Heart left ventricle (tissue), 16 donors: ENCODE measurements around the gene SEC22A. TPM values are rescaled to one million over a fixed set of nuclear protein-coding genes. Genes with fewer than 3 reads are reported as not detected.

Experiments
- ATAC-seq, 4 donors: fragments of 200-7000 bp; cut with Tn5 transposase; one replicate each; pipeline ENCODE4 v1.9.1; 2020 to 2022; ENCODE audit warnings: moderate library complexity in 4 of 4, mild to moderate bottlenecking in 3 of 4, moderate number of reproducible peaks in 1 of 4
- DNase-seq, 5 donors: peaks; one replicate each; pipeline ENCODE4 v3.0.0-alpha.2; 2020
- H3K27ac ChIP-seq, 12 donors: fragments of 200-600 bp; sonication (generic) in 4 of 12; one replicate each; pipeline versions ENCODE4 v1.5.0 to v1.8.0; 2016 to 2022; ENCODE audit warnings: mild to moderate bottlenecking in 2 of 12
- H3K27me3 ChIP-seq, 9 donors: fragments of 200-600 bp; sonication (generic) in 2 of 9; one replicate each; pipeline versions ENCODE4 v1.5.1 to v1.8.0; 2016 to 2022; ENCODE audit warnings: mild to moderate bottlenecking in 3 of 9
- H3K36me3 ChIP-seq, 9 donors: fragments of 200-600 bp; sonication (generic) in 2 of 9; one replicate each; pipeline versions ENCODE4 v1.5.0 to v1.8.0; 2018 to 2022; ENCODE audit warnings: mild to moderate bottlenecking in 2 of 9
- H3K4me1 ChIP-seq, 12 donors: fragments of 200-600 bp; sonication (generic) in 4 of 12; one replicate each; pipeline versions ENCODE4 v1.5.0 to v1.8.0; 2016 to 2022; ENCODE audit warnings: mild to moderate bottlenecking in 3 of 12
- H3K4me3 ChIP-seq, 12 donors: fragments of 200-600 bp; sonication (generic) in 4 of 12; one replicate each; pipeline versions ENCODE4 v1.5.0 to v1.8.0; 2017 to 2022; ENCODE audit warnings: mild to moderate bottlenecking in 9 of 12, moderate library complexity in 4 of 12
- H3K9me3 ChIP-seq, 12 donors: fragments of 200-600 bp; sonication (generic) in 4 of 12; one replicate each; pipeline versions ENCODE4 v1.5.0 to v1.8.0; 2016 to 2022; ENCODE audit warnings: mild to moderate bottlenecking in 1 of 12
- CTCF ChIP-seq, 12 donors: fragments of 200-600 bp; sonication (generic) in 4 of 12; IDR thresholded peaks; one replicate each; pipeline versions ENCODE4 v1.5.0 to v1.8.0; 2018 to 2022; ENCODE audit warnings: antibody characterized with exemption in 12 of 12, mild to moderate bottlenecking in 5 of 12
- POLR2A ChIP-seq, 2 donors: fragments of 450-650 bp; IDR thresholded peaks; one replicate each; pipeline ENCODE4 v1.6.1; 2017; ENCODE audit warnings: antibody characterized with exemption in 2 of 2, mild to moderate bottlenecking in 2 of 2, moderate library complexity in 2 of 2
- WGBS, 4 donors: extraction: QIAGEN DNeasy Blood & Tissue Kit in 2 of 4; methylation state at CpG; one replicate each; pipeline versions ENCODE4 v1.1.5 to v1.1.7; 2013 to 2018; 5-methylcytosine and 5-hydroxymethylcytosine counted together
- intact Hi-C, 10 donors: fragments of 100-400 bp; cut with DNase I; formaldehyde crosslinking; loops; one replicate each; pipeline versions ENCODE4 v1.11.1 to v1.14.2; 2022
- polyA plus RNA-seq, 2 donors: library from polyadenylated mRNA; stranded (reverse); fragments of 200-250 nt; gene quantifications; one replicate each; pipeline ENCODE4 v1.2.3, GENCODE V29; 2013
- total RNA-seq, 9 donors: library from RNA; depleted of rRNA in 2 of 9; stranded (reverse); fragments of >200 nt in 2 of 9; fragmentation: NEBNext Ultra II Directional in 3 of 9; extraction: Animal tissue kit (Norgen Biotek cat#: 25700) in 3 of 9; gene quantifications; one replicate each; pipeline versions ENCODE4 v1.1.0 to v1.2.4, GENCODE V29; 2016 to 2023
- donor health status: ischemic (EF 13 %, LVEDD 7.1; RV severe dilation, severe dysfunction).
- donor health status: healthy with polysubstance abuse.
- donor health status: DM: no; HTN: yes; CAD: no.
- donor health status: DM: no; HTN: no; CAD: no.
- donor health status: ischemic (EF 25% LVEDD 6.9; RV normal size, moderate dysfunction).
- donor health status: ischemic (EF 25% LVEDD 5.7; RV mildly dilated, moderate dysfunction).
- donor health status: healthy.
- donor health status: DM: yes; HTN: yes; CAD: no.
- donor health status: ischemic (EF 35%, LVEDD 5.7; RV mildly dilated, moderate dysfunction).
- donor health status: nonischemic (EF 11% LVEDD 7.7; RV severe dilation, severe dysfunction).
- donor health status: DM: yes; HTN: yes; CAD: no.
- donor health status: PGD.
- donor health status: ischemic (EF 29% LVEDD 5.4; RV normal size, mild dysfunction).
- donor health status: nonischemic (EF 23%, LVEDD 6.1; RV moderate dilation, normal function).

The SEC22A gene
- total and polyA plus RNA-seq, 11 donors: 2.2 to 27.0 (median 10.0) TPM

DNA sequence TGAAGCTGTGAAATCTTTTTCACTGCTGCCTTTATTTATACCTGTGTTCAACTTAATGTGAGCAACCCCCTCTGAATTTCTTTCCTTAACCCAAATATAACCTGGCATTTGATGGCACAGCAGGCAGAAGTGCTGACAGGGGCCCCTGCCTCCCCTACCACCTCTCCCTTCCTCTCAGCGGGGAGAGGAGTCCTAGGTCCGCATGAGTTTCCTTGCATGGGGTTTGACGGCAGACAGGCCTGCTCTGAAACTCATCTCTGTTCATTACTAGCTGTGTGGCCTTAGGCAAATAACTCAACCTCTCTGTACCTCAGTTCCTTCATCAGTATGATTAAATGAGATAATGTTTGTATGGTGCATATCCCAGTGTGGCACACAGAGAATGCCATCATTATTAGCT is 79.7 kb downstream of the SEC22A start:
- H3K36me3 ChIP-seq: peaks cover 0 to 54% (median 31%) of the 10 kb centered on the region in 9 donors
- no peak for DNase-seq
- WGBS, 4 donors: 71 to 89% (median 76%) methylated on average over 3 of the region's 3 CpGs

DNA sequence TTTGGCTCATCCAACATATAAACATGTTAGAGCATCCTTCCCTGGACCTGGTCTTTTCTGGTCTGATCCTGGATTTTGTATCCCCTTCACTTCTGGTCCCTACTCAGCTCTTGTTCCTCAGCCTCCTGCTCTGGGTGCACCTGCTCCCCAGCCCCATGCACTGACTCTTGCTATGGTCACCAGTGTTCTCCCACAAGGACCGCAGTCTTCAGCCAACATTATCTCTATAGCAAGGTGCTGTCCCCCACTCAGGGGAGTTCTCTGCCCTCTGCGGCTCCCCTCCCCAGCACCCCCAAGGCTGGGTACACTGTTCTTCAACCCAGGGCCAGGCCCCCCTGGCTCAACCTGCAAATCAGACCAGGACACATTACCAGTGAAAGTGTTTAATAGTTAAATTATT is 80.2 kb downstream of the SEC22A start:
- Histone ChIP-seq H3K27me3 (no peaks in the 10 kb centered on the region), H3K36me3 (peaks cover 0 to 58% (median 31%) of the 10 kb centered on the region in 9 donors), H3K9me3 (no peaks in the 10 kb centered on the region), H3K4me3 (no peak overlapping the region), H3K27ac (no peak overlapping the region), H3K4me1 (peaks cover 0 to 19% (median 0%) of the 10 kb centered on the region in 12 donors)
- ATAC-seq (no peak), DNase-seq (no peak)
- WGBS, 4 donors: 91 to 97% (median 95%) methylated on average over 2 of the region's 2 CpGs
- TF ChIP-seq POLR2A (IDR thresholded peaks at IDR 0.05) (no peak), CTCF (IDR thresholded peaks at IDR 0.05) (no peak)
- intact Hi-C loops: no loop called here

More for the DNA sequence above, 79.7 kb downstream of the SEC22A start:
- H3K9me3 ChIP-seq: no peaks in the 10 kb centered on the region
- intact Hi-C loops: no loop called here
- no peak for TF ChIP-seq CTCF (IDR thresholded peaks at IDR 0.05)
- TF ChIP-seq POLR2A (IDR thresholded peaks at IDR 0.05): no peak
- H3K27ac ChIP-seq: no peak overlapping the region
- no peak for ATAC-seq
- peaks cover 0 to 19% (median 0%) of the 10 kb centered on the region in 12 donors for H3K4me1 ChIP-seq
- H3K4me3 ChIP-seq: no peak overlapping the region
- no peaks in the 10 kb centered on the region for H3K27me3 ChIP-seq

DNA sequence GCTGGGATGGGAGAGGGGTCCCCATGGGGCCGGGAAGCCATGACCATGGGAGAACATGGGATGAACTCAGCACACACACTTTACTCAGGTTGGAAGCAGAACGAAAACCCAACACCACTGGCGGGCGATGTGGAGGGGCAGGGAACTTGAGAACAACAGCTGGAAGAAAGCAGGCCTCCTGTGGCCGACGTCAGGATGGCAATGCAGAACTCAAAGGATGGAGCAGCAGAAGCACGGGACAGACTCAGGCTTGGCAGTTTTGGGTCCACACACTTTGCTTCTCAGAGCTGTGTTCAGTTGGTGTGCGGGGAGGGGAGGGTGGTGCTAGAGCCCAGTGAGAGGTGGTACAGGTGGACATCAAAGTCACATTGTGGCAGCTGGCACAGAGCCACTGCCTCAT is 80.7 kb downstream of the SEC22A start:
- WGBS, 4 donors: 74 to 84% (median 80%) methylated on average over 8 of the region's 8 CpGs
- no peak for DNase-seq
- H3K36me3 ChIP-seq: peaks cover 0 to 62% (median 31%) of the 10 kb centered on the region in 9 donors

GRCh38 chr3:123283074-123283473 is 81.3 kb downstream of the SEC22A start:
- H3K27ac ChIP-seq: no peak overlapping the region
- peaks cover 0 to 26% (median 0%) of the 10 kb centered on the region in 12 donors for H3K4me1 ChIP-seq
- WGBS, 4 donors: 77 to 84% (median 79%) methylated on average over 7 to 9 of the region's 9 CpGs
- peaks cover 0 to 66% (median 31%) of the 10 kb centered on the region in 9 donors for H3K36me3 ChIP-seq
- DNase-seq: no peak
- H3K9me3 ChIP-seq: no peaks in the 10 kb centered on the region
- TF ChIP-seq CTCF (IDR thresholded peaks at IDR 0.05) (no peak), POLR2A (IDR thresholded peaks at IDR 0.05) (no peak)
- no peak overlapping the region for H3K4me3 ChIP-seq
- ATAC-seq: no peak
- intact Hi-C loops: no loop called here
- no peaks in the 10 kb centered on the region for H3K27me3 ChIP-seq

More for the DNA sequence above, 80.7 kb downstream of the SEC22A start:
- no peak for TF ChIP-seq CTCF (IDR thresholded peaks at IDR 0.05)
- no peak for TF ChIP-seq POLR2A (IDR thresholded peaks at IDR 0.05)
- no peak overlapping the region for H3K27ac ChIP-seq
- H3K4me1 ChIP-seq: peaks cover 0 to 24% (median 0%) of the 10 kb centered on the region in 12 donors
- no peaks in the 10 kb centered on the region for H3K27me3 ChIP-seq
- no peak overlapping the region for H3K4me3 ChIP-seq
- intact Hi-C loops: no loop called here
- no peak for ATAC-seq
- no peaks in the 10 kb centered on the region for H3K9me3 ChIP-seq
